GM12878 (cell line): Measurements from ENCODE around the gene BMI1. TPM values are rescaled to one million over a fixed set of nuclear protein-coding genes. Genes with fewer than 3 reads are reported as not detected.

Experiments
- ATAC-seq: fragments of 200-7000 bp; cut with Tn5 transposase; 3 replicates; pipeline ENCODE4 v1.9.1; 2020; ENCODE audit warnings: mild to moderate bottlenecking, moderate library complexity
- BruUV-seq: library from RNA; stranded (reverse); fragments of 400-500 nt; replicated peaks from 2 replicates; lab custom pipeline; 2021; lab: Mats Ljungman, UMichigan
- CTCF ChIA-PET: fragments of 300-600 bp; sonication (Branson Sonifier 250); formaldehyde crosslinking; extraction: SDS; loops from one replicate; lab custom pipeline; 2021; ENCODE audit warnings: inconsistent platforms; lab: Yijun Ruan, JAX
- POLR2A ChIA-PET: fragments of 350-600 bp; formaldehyde crosslinking; extraction: SDS; loops from one replicate; lab custom pipeline; 2021; ENCODE audit warnings: inconsistent platforms; lab: Charles Lee
- RAD21 ChIA-PET: fragments of 300-600 bp; sonication (Branson Sonifier 250); formaldehyde crosslinking; loops from one replicate; lab custom pipeline; 2023; ENCODE audit warnings: antibody characterized with exemption; ENCODE audit not compliant: unreplicated experiment; lab: Charles Lee
- SMC1A ChIA-PET: fragments of 300-600 bp; sonication (Branson Sonifier 250); formaldehyde crosslinking; loops from one replicate; lab custom pipeline; 2023; ENCODE audit not compliant: unreplicated experiment, uncharacterized antibody; lab: Charles Lee
- DNase-seq: peaks from one replicate; pipeline ENCODE4 v3.0.0-alpha.2; 2011; ENCODE audit warnings: low read depth, low spot score
- FAIRE-seq: peaks from 3 replicates; lab custom pipeline; 2011; peaks lifted over from hg19 to GRCh38; lab: Jason Lieb, UNC
- H2AFZ ChIP-seq: 2 replicates; pipeline ENCODE4 v1.6.0; 2011; ENCODE audit warnings: low read depth, low read length, control low read depth; ENCODE audit not compliant: control insufficient read depth
- H3K27ac ChIP-seq: 2 replicates; pipeline ENCODE4 v1.5.1; 2011; ENCODE audit warnings: control low read depth; ENCODE audit not compliant: control insufficient read depth, insufficient read depth
- H3K27me3 ChIP-seq, 2 experiments: replicated peaks in 1 of 2; 2 replicates each; pipeline versions ENCODE4 v1.6.0 to v1.6.1; 2011; ENCODE audit warnings: low read length in 1 of 2; ENCODE audit not compliant: control insufficient read depth in 2 of 2, insufficient read depth in 2 of 2
- H3K36me3 ChIP-seq, 2 experiments: 2 replicates each; pipeline ENCODE4 v1.5.1; 2011; ENCODE audit warnings: low read length in 1 of 2; ENCODE audit not compliant: control insufficient read depth in 2 of 2, insufficient read depth in 2 of 2
- H3K4me1 ChIP-seq: 2 replicates; pipeline ENCODE4 v1.6.1; 2011; ENCODE audit warnings: mild to moderate bottlenecking, low read length, moderate library complexity, mixed read lengths; ENCODE audit not compliant: control insufficient read depth, insufficient read depth
- H3K4me2 ChIP-seq: 2 replicates; pipeline ENCODE4 v1.6.0; 2011; ENCODE audit warnings: control low read depth; ENCODE audit not compliant: control insufficient read depth, insufficient read depth
- H3K4me3 ChIP-seq: fragments of 200-600 bp; sonication (generic); 2 replicates; pipeline ENCODE4 v1.5.1; 2016
- H3K79me2 ChIP-seq: 2 replicates; pipeline ENCODE4 v1.6.0; 2011; ENCODE audit warnings: low read length; ENCODE audit not compliant: control insufficient read depth, insufficient read depth
- H3K9ac ChIP-seq: 2 replicates; pipeline ENCODE4 v1.8.0; 2011; ENCODE audit warnings: low read length, control low read depth, mixed read lengths; ENCODE audit not compliant: control insufficient read depth, insufficient read depth
- H3K9me3 ChIP-seq: replicated peaks from 3 replicates; pipeline ENCODE4 v1.5.1; 2011; ENCODE audit warnings: mild to moderate bottlenecking, low read length; ENCODE audit not compliant: control insufficient read depth, insufficient read depth
- H4K20me1 ChIP-seq: 2 replicates; pipeline ENCODE4 v1.6.0; 2011; ENCODE audit not compliant: control insufficient read depth, insufficient read depth
- EZH2 ChIP-seq: IDR thresholded peaks from 2 replicates; pipeline ENCODE4 v1.6.1; 2012; ENCODE audit warnings: low read depth, mild to moderate bottlenecking, control low read depth, inconsistent platforms, low read length, borderline replicate concordance; ENCODE audit not compliant: control insufficient read depth
- NFXL1 ChIP-seq: fragments of 450-650 bp; IDR thresholded peaks from 2 replicates; pipeline ENCODE4 v1.6.1; 2017; ENCODE audit warnings: antibody characterized with exemption, mild to moderate bottlenecking, borderline replicate concordance
- POLR2AphosphoS2 ChIP-seq: IDR thresholded peaks from 2 replicates; pipeline ENCODE4 v1.6.1; 2011; ENCODE audit warnings: low read depth, mild to moderate bottlenecking, low read length, improper control_type of control experiment, moderate library complexity
- RFX5 ChIP-seq: IDR thresholded peaks from 2 replicates; pipeline ENCODE4 v1.6.1; 2011; ENCODE audit warnings: low read depth, low read length, improper control_type of control experiment
- ZBTB4 ChIP-seq: fragments of 450-650 bp; formaldehyde crosslinking; IDR thresholded peaks from 2 replicates; pipeline ENCODE4 v1.4.0; 2022; ENCODE audit warnings: mild to moderate bottlenecking, moderate library complexity
- ZNF24 ChIP-seq: fragments of 450-650 bp; IDR thresholded peaks from 2 replicates; pipeline ENCODE4 v1.6.1; 2017; ENCODE audit warnings: antibody characterized with exemption, mild to moderate bottlenecking
- WGBS: methylation state at CpG from one replicate; pipeline ENCODE4 v1.1.6; 2016; ENCODE audit warnings: low lambda C conversion rate; ENCODE audit not compliant: insufficient replicate concordance, insufficient coverage; ENCODE audit errors: missing lambda C conversion rate; 5-methylcytosine and 5-hydroxymethylcytosine counted together
- in situ Hi-C: fragments of 300-500 bp; cut with MboI; formaldehyde crosslinking; loops from 9 replicates; pipeline ENCODE4 v1.14.3; 2018; ENCODE audit warnings: mixed read lengths
- intact Hi-C: fragments of 100-400 bp; cut with micrococcal nuclease; formaldehyde crosslinking; loops from one replicate; pipeline ENCODE4 v1.14.2; 2022; ENCODE audit not compliant: unreplicated experiment
- polyA plus RNA-seq, 11 experiments: library from polyadenylated mRNA; depleted of rRNA in 4 of 11; unstranded in 6 of 11; stranded (reverse) in 5 of 11; fragments of >200 nt; fragmentation: Nextera tagmentation in 4 of 11; fragmentation: Illumina TruSeq in 1 of 11; extraction: Ambion mirVana in 4 of 11; extraction: Trizol in 1 of 11; gene quantifications; 1 replicate in 1 of 11; 2 replicates in 10 of 11; pipeline versions ENCODE4 v1.2.1 to v1.2.3, GENCODE V29; 2011 to 2016; ENCODE audit warnings: inconsistent platforms in 2 of 11, missing spikeins in 2 of 11, low read depth in 1 of 11
- total RNA-seq, 4 experiments: library from RNA; depleted of rRNA in 3 of 4; stranded (reverse); fragments of >200 nt in 3 of 4; fragmentation: Illumina TruSeq in 1 of 4; extraction: Trizol in 1 of 4; gene quantifications; 2 replicates each; pipeline versions ENCODE4 v1.2.1 to v1.2.3, GENCODE V29; 2013 to 2021

The BMI1 gene
- total and polyA plus RNA-seq, 10 of the 15 experiments (the other 5 are each of a cell fraction or from before 2014, with no cell fraction given): 8.0 to 49.7 (median 25.8) TPM

DNA sequence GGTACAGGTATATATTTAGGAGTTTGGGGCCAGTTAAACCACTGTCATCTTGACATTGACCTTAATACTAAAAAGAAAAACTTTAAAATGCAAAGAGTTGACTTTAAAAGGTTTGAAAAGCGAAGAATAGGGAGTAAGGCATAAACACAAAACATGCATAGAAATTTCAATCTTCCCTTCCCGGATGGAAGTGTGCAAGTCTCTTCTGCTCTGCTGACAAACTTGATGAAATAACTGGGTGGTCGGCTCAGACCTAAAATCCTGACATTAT lies 21.0 kb downstream of the BMI1 start:
- H3K4me3 ChIP-seq: no peak overlapping the region
- no peaks in the 10 kb centered on the region for H4K20me1 ChIP-seq
- RAD21 ChIA-PET: interaction anchor here (1.9 to 3.7 kb wide), 2 partner anchors 24 to 25 kb away, joined by 4 to 16 read pairs; partner anchors contain the start of gene COMMD3
- no peak overlapping the region for H3K4me2 ChIP-seq
- TF ChIP-seq POLR2AphosphoS2 (no peak), ZBTB4 (no peak), EZH2 (0 out of 2 replicates have a peak, but pooled peaks have one; percentile 69), RFX5 (no peak), NFXL1 (no peak), ZNF24 (no peak)
- TF ChIP-seq, all 136 proteins: peak for 1
- H3K27ac ChIP-seq: no peak overlapping the region
- ChIA-PET SMC1A (no interaction called here), POLR2A (no interaction called here), CTCF (no interaction called here)
- BruUV-seq: no TSS peak
- H3K9me3 ChIP-seq: peaks cover 4% of the 10 kb centered on the region; the same call in 1 of the 3 replicates
- DNase-seq (no peak), ATAC-seq (no peak), FAIRE-seq (no peak)
- H3K79me2 ChIP-seq: no peaks in the 10 kb centered on the region
- no peak overlapping the region for H2AFZ ChIP-seq
- 89% methylated on average over 3 of the region's 3 CpGs for WGBS
- H3K36me3 ChIP-seq: no peaks in the 10 kb centered on the region
- intact Hi-C loops: loop anchor here (1.0 to 5.0 kb wide), 3 partner anchors 19 to 380 kb away; no protein-coding TSS in a partner anchor
- H3K9ac ChIP-seq: no peak overlapping the region
- H3K27me3 ChIP-seq: peaks cover 8 to 33% of the 10 kb centered on the region in 2 experiments
- in situ Hi-C loops: no loop called here
- peaks cover 16% of the 10 kb centered on the region for H3K4me1 ChIP-seq
